ENCODE data around the gene ATG2A.

- peak; percentile 98 to 99 (median 98) for TF ChIP-seq CTCF (IDR thresholded peaks at IDR 0.05)
- TF ChIP-seq POLR2A (IDR thresholded peaks at IDR 0.05) = no peak
These were observed 29.1 kb downstream of the ATG2A start for GRCh38 chr11:64887757-64888405.
